ENCODE measurements around the gene ATG2B.

DNA sequence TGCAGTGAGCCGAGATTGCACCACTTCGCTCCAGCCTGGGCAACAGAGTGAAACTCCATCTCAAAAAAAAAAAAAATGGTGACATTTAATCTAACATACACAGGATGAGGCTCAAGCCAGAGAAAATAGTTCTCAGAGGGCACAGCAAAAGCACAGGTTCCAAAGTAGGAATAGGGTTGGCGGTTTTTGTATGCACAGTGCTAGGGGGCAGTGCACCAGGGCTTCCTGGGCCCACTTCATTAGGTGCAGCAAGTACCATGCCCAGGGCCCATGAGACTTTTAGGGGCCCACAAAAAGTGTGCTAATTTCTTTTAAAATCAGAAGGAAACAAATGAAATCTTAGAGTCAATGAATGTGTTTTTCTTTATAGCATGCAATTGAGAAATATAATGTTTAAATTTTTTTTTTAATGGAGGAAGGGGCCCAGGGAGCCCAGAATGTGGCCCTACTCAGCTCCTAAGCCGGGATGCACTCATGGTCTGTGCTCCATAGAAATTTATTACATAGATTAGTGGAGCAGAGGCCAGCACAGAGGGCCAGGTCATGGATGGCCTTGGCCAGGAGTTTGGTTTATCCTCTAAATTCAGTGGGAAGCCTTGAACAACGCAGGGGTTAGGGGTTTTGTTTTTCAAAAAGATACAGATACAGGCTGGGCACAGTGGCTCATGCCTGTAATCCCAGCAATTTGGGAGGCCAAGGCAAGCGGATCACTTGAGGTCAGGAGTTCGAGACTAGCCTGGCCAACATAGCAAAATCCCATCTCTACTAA lies 31.1 kb upstream of the ATG2B start:
- TF ChIP-seq EZH2 (IDR thresholded peaks at IDR 0.05; ENCODE audit: borderline replicate concordance) (no peak), EZH2phosphoT487 (IDR thresholded peaks at IDR 0.05; ENCODE audit: low read depth, severe bottlenecking, unreplicated experiment) (no peak)
- TF ChIP-seq, protein P1, sequence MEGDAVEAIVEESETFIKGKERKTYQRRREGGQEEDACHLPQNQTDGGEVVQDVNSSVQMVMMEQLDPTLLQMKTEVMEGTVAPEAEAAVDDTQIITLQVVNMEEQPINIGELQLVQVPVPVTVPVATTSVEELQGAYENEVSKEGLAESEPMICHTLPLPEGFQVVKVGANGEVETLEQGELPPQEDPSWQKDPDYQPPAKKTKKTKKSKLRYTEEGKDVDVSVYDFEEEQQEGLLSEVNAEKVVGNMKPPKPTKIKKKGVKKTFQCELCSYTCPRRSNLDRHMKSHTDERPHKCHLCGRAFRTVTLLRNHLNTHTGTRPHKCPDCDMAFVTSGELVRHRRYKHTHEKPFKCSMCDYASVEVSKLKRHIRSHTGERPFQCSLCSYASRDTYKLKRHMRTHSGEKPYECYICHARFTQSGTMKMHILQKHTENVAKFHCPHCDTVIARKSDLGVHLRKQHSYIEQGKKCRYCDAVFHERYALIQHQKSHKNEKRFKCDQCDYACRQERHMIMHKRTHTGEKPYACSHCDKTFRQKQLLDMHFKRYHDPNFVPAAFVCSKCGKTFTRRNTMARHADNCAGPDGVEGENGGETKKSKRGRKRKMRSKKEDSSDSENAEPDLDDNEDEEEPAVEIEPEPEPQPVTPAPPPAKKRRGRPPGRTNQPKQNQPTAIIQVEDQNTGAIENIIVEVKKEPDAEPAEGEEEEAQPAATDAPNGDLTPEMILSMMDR (IDR thresholded peaks at IDR 0.05; ENCODE audit: poor library complexity): no peak

Measured in hepatocyte (in vitro differentiated cells).